ENCODE data around the gene CSNK1G1. TPM values are rescaled to one million over a fixed set of nuclear protein-coding genes. Genes with fewer than 3 reads are reported as not detected.

The CSNK1G1 gene
- polyA plus RNA-seq, 2 of the 4 experiments (the other 2 are of a cell fraction) = 11.0 to 36.3 TPM

DNA sequence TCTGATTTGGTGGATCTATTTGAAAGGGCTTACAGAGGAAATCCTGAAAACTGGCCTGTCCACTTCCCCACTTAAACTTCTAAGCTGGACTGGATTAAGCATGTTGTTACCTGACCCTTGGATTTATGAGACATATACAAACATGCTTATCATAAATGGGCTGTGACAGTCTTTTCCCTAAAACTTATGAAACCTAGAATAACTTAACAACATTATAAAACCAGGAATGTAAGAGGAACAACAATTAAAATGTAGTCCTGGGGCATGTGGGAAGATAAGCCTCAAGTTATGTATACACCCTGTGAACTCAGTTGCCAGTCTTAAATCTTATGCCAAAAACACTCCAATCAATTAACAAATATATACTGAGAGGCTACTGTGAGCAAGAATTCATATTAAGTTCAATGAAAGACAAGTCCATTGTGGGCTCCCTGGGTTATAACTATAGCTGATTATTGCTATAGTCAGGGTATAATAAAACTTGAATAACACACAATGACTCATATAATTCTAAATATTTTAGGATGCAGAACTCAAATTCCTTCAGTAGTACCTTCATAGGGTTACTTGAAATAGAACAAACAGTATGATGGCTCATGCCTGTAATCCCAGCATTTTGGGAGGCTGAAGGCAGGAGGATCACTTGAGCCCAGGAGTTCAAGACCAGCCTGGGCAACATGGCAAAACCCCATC lies 105.9 kb downstream of the CSNK1G1 start:
- no peak for TF ChIP-seq KDM5A (IDR thresholded peaks at IDR 0.05)
- no peak for TF ChIP-seq FOSL2 (IDR thresholded peaks at IDR 0.05)
- 0 out of 2 replicates have a peak, but pooled peaks have one; percentile 29 for TF ChIP-seq FOSL2 (CRISPR knock-in tag; IDR thresholded peaks at IDR 0.05)
- no peaks in the 10 kb centered on the region for H3K9me3 ChIP-seq
- H3K4me3 ChIP-seq = no peak overlapping the region
- POLR2A ChIA-PET = no interaction called here
- peaks cover 55% of the 10 kb centered on the region for H3K4me1 ChIP-seq
- DNase-seq (ENCODE audit: low read depth in 1 of 2, low spot score in 1 of 2) (no peak), FAIRE-seq (no peak), ATAC-seq (no peak)
- H3K27ac ChIP-seq = peak overlapping the region in 1 of 2 experiments; percentile 77; a peak in 3 of 6 replicates
- H3K4me2 ChIP-seq = peak overlapping the region; percentile 83
- CTCF ChIA-PET = interaction anchor here (0.6 to 1.4 kb wide), 3 partner anchors 24 to 155 kb away, joined by 3 to 4 read pairs (median 4); no protein-coding TSS in a partner anchor

DNA sequence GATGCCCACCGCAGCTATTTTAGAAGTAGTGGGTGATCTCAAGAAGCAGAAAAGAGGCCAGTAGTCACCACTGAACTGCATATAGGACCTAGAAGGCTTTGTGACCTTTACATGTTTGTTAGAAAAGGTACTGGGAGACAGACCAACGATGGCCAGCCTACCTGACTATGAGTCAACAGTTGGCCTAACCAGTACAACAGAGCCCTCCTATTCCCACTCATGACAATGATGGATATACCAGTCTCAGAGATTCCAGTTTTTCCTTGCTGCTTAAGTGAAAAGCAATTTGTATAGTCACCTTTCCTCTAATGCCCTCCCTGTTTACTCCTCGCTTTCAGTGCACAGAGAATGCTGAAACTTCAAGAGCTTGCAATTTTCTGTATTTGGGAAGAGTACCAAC lies 106.6 kb downstream of the CSNK1G1 start:
- Histone ChIP-seq H3K4me1 (peaks cover 55% of the 10 kb centered on the region), H3K4me3 (no peak overlapping the region), H3K4me2 (peak overlapping the region; percentile 83), H3K27ac (peak overlapping the region; percentile 4 to 77; a peak in 4 of 6 replicates), H3K9me3 (no peaks in the 10 kb centered on the region)
- ChIA-PET POLR2A (no interaction called here), CTCF (interaction anchor here (0.6 to 1.4 kb wide), 3 partner anchors 24 to 110 kb away, joined by 3 to 4 read pairs (median 4); no protein-coding TSS in a partner anchor)
- peak in 1 of 2 experiments; percentile 25 for DNase-seq (ENCODE audit: low read depth in 1 of 2, low spot score in 1 of 2)
- ATAC-seq = peak in 1 of 2 experiments; percentile 16; a peak in 3 of 6 replicates
- 64% methylated on average over 3 of the region's 3 CpGs for WGBS (ENCODE audit: missing lambda C conversion rate)
- TF ChIP-seq, protein P1, sequence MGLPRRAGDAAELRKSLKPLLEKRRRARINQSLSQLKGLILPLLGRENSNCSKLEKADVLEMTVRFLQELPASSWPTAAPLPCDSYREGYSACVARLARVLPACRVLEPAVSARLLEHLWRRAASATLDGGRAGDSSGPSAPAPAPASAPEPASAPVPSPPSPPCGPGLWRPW (IDR thresholded peaks at IDR 0.05) = no peak
- TF ChIP-seq CHD4 (IDR thresholded peaks at IDR 0.05; ENCODE audit: borderline replicate concordance) (no peak), EHMT2 (IDR thresholded peaks at IDR 0.05; ENCODE audit: low read depth) (no peak)
- no peak for FAIRE-seq

DNA sequence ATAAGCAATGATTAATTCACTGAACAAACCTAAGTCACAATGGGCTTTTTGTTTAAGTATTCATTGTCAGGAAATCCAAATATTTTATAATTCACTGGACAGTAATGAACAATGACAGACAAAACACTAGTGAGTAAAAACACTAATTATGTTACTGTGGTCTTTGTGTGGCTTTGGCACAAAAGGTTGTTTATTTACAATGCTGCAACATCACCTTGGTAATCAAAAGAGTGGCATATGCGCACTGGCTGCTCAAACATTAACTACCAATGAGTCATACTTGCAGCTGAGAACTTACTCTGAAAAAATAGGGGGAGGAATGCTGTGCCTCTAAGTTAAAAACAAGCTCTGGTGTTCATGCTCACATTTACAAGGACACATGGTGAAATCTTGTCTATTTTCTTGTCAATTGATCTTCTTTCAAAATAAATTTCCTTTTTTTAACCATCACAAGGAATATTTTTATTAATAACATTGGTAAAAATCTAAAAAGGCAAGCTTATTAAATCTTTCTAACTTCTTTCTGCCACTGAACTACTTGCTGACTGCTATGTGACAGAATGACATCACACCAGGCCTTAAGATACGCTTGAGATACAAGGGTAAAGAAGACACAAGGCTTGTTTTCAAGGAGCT lies 107.9 kb downstream of the CSNK1G1 start:
- CTCF ChIA-PET = interaction anchor here (0.6 to 1.6 kb wide), 4 partner anchors 10 to 111 kb away, joined by 3 read pairs; no protein-coding TSS in a partner anchor
- Histone ChIP-seq H3K27ac (peak overlapping the region; percentile 49 to 77), H3K4me3 (no peak overlapping the region; the same call in 2 of the 3 replicates), H3K4me1 (peaks cover 55% of the 10 kb centered on the region), H3K9me3 (no peaks in the 10 kb centered on the region), H3K4me2 (peak overlapping the region; percentile 83)
- FAIRE-seq (peak; percentile 99), ATAC-seq (peak; percentile 83 to 94), DNase-seq (ENCODE audit: low read depth in 1 of 2, low spot score in 1 of 2) (peak; percentile 90 to 95)
- 1% methylated on average over 2 of the region's 2 CpGs for WGBS (ENCODE audit: missing lambda C conversion rate)
- POLR2A ChIA-PET = interaction anchor here (0.7 to 1.1 kb wide), 2 partner anchors 108 to 140 kb away, joined by 3 read pairs; partner anchors contain the start of genes CSNK1G1 and TRIP4
- no peak for TF ChIP-seq ZSCAN20 (CRISPR knock-in tag; IDR thresholded peaks at IDR 0.05)
- TF ChIP-seq ESRRA (IDR thresholded peaks at IDR 0.05; ENCODE audit: borderline replicate concordance, low read length) = no peak
- no peak for TF ChIP-seq POLR2A (IDR thresholded peaks at IDR 0.05; ENCODE audit: low read length)
- TF ChIP-seq HOXB5 (CRISPR knock-in tag; IDR thresholded peaks at IDR 0.05) = peak; percentile 31; the same call in 1 of the 2 replicates
- TF ChIP-seq, protein P2, sequence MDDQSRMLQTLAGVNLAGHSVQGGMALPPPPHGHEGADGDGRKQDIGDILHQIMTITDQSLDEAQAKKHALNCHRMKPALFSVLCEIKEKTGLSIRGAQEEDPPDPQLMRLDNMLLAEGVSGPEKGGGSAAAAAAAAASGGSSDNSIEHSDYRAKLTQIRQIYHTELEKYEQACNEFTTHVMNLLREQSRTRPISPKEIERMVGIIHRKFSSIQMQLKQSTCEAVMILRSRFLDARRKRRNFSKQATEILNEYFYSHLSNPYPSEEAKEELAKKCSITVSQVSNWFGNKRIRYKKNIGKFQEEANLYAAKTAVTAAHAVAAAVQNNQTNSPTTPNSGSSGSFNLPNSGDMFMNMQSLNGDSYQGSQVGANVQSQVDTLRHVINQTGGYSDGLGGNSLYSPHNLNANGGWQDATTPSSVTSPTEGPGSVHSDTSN (IDR thresholded peaks at IDR 0.05) = peak; percentile 81
- no peak for TF ChIP-seq MAZ (IDR thresholded peaks at IDR 0.05; ENCODE audit: borderline replicate concordance, low read depth, low read length)
- TF ChIP-seq EP300 (IDR thresholded peaks at IDR 0.05) = no peak; a peak in 1 of 5 replicates
- TF ChIP-seq JUNB (IDR thresholded peaks at IDR 0.05) = peak; percentile 85
- TF ChIP-seq RCOR1 (IDR thresholded peaks at IDR 0.05; ENCODE audit: low read depth, low read length) = no peak
- peak; percentile 94 for TF ChIP-seq FOSL2 (IDR thresholded peaks at IDR 0.05)
- peak; percentile 99 for TF ChIP-seq FOSL2 (CRISPR knock-in tag; IDR thresholded peaks at IDR 0.05)
- TF ChIP-seq, protein P3, sequence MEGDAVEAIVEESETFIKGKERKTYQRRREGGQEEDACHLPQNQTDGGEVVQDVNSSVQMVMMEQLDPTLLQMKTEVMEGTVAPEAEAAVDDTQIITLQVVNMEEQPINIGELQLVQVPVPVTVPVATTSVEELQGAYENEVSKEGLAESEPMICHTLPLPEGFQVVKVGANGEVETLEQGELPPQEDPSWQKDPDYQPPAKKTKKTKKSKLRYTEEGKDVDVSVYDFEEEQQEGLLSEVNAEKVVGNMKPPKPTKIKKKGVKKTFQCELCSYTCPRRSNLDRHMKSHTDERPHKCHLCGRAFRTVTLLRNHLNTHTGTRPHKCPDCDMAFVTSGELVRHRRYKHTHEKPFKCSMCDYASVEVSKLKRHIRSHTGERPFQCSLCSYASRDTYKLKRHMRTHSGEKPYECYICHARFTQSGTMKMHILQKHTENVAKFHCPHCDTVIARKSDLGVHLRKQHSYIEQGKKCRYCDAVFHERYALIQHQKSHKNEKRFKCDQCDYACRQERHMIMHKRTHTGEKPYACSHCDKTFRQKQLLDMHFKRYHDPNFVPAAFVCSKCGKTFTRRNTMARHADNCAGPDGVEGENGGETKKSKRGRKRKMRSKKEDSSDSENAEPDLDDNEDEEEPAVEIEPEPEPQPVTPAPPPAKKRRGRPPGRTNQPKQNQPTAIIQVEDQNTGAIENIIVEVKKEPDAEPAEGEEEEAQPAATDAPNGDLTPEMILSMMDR (IDR thresholded peaks at IDR 0.05) = no peak
- no peak for TF ChIP-seq TFCP2L1 (CRISPR knock-in tag; IDR thresholded peaks at IDR 0.05)
- TF ChIP-seq, protein P4, sequence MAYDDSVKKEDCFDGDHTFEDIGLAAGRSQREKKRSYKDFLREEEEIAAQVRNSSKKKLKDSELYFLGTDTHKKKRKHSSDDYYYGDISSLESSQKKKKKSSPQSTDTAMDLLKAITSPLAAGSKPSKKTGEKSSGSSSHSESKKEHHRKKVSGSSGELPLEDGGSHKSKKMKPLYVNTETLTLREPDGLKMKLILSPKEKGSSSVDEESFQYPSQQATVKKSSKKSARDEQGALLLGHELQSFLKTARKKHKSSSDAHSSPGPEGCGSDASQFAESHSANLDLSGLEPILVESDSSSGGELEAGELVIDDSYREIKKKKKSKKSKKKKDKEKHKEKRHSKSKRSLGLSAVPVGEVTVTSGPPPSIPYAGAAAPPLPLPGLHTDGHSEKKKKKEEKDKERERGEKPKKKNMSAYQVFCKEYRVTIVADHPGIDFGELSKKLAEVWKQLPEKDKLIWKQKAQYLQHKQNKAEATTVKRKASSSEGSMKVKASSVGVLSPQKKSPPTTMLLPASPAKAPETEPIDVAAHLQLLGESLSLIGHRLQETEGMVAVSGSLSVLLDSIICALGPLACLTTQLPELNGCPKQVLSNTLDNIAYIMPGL (CRISPR knock-in tag; IDR thresholded peaks at IDR 0.05; ENCODE audit: borderline replicate concordance) = no peak
- TF ChIP-seq GATA3 (IDR thresholded peaks at IDR 0.05; ENCODE audit: borderline replicate concordance) = peak; percentile 70; the same call in 1 of the 2 replicates
- peak in 1 of 2 experiments; percentile 51; a peak in 1 of 5 replicates for TF ChIP-seq JUN (IDR thresholded peaks at IDR 0.05)
- TF ChIP-seq NPAS2 (CRISPR knock-in tag; IDR thresholded peaks at IDR 0.05; ENCODE audit: borderline replicate concordance) = no peak
- no peak for TF ChIP-seq FOXS1 (CRISPR knock-in tag; IDR thresholded peaks at IDR 0.05)
- no peak for TF ChIP-seq RFX5 (IDR thresholded peaks at IDR 0.05)
- TF ChIP-seq RARB (CRISPR knock-in tag; IDR thresholded peaks at IDR 0.05) = no peak
- TF ChIP-seq NFE2L2 (conservative IDR thresholded peaks at IDR 0.05; ENCODE audit: low read length) = no peak
- no peak for TF ChIP-seq ZNF302 (CRISPR knock-in tag; IDR thresholded peaks at IDR 0.05)
- TF ChIP-seq KDM1A (IDR thresholded peaks at IDR 0.05; ENCODE audit: low read depth) = no peak
- TF ChIP-seq NR3C1 (IDR thresholded peaks at IDR 0.05) = no peak
- 0 out of 5 replicates have a peak, but pooled peaks of 1 of the 2 experiments have one; percentile 17 for TF ChIP-seq RAD21 (conservative IDR thresholded peaks at IDR 0.05 in 1 of 2, IDR thresholded peaks at IDR 0.05 in 1 of 2)

Measured in A549 (cell line).